NOMO-1 treated with dmso at 0.1 percent for 144 hours (cell line): Measurements from ENCODE around the gene ART5.
"Not testable (repeated sequence)": the region's sequence is repeated elsewhere in the genome, so short reads cannot be mapped to it uniquely, and the experiment has no call there.

ENCODE experiments used
- DNase-seq: peaks from one replicate; lab custom pipeline; 2025; ENCODE audit not compliant: unreplicated experiment; lab: John Stamatoyannopoulos, UW

The ART5 gene

DNA sequence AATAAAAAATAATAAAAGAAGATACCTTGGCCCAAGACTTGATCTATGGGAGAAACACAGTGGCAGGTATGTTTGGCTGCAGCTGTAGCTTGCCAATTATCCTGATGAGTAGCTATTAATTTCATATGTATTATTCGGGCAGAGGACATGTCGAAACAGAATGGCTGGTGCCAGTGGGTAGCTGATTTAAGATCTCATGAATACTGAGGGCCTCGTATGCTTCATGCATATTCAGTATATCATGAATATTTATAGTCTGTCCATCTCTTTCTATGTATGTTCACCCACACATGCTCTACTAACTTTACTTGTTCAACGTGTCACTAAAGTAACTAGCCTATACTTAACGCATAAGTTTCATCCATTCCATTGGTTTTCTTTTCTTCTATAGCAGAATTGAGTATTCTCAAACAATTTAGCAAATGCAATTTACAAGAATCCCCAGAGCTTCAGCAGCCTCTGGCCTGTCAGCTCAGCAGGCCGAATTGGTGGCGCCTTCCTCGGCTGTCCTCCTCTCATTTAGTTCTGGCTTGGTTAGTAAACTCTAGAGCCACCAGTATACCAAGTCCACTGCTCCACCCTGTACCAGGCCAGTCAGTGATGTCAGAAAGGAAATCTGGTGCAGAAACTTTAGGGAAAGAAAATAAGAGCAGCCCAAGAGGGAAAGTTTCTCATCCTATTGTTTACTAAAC, 17.9 kb downstream of the ART5 start:
- no peak for DNase-seq

DNA sequence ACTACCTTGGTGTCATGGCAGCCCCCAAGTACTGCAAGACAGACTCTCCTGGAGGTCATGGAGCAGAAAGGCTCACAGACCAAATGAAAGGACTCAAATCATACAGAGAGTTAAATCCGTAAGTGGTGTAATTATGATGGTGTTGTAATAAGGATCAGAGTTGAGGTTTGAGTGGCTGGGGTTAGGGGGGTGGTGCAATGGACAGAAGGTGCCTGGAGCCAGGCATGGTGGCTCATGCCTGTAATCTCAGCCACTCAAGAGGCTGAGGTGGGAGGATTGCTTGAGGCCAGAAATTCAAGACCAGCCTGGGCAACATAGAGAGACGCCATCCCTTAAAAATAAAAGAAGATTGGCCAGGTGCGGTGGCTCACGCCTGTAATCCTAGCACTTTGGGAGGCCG, 18.7 kb downstream of the ART5 start:
- peak; percentile 70 for DNase-seq

DNA sequence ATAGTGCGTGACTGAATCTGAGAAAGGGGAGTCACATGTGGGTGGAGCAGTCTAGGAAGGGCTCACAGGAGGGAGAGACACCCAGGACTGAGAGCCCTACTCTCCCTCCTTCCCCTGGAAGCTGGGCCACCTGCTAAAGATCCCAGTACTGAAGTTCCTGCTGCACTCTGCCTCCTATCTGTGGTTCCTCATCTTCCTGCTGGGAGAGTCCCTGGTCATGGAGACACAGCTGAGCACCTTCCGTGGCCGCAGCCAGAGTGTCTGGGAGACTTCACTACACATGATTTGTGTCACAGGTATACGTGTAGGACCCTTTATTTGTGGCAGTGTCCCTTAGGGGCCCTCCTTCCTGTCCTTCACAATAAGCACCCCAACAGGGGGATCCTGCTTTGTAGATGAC, 19.3 kb downstream of the ART5 start:
- no peak for DNase-seq

DNA sequence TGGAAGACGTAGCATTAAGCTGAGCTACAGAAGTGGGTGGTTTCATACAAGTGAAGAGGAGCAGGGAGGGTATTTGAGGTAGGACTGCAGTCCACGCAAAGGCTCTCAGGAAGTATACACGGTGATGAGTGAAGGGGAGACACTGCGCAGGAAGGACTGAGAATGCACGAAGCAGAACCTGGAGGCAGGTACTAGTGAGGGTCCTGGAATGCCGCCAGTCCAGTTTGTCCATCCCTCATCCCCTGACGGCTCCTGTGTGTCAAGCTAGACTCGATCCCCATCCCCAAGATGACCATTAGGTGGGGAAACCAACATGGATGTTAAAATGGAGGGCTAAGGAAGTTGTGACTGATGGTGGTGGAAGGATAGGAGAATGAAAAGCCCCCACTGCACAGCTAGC, 23.8 kb downstream of the ART5 start:
- DNase-seq, result no peak

DNA sequence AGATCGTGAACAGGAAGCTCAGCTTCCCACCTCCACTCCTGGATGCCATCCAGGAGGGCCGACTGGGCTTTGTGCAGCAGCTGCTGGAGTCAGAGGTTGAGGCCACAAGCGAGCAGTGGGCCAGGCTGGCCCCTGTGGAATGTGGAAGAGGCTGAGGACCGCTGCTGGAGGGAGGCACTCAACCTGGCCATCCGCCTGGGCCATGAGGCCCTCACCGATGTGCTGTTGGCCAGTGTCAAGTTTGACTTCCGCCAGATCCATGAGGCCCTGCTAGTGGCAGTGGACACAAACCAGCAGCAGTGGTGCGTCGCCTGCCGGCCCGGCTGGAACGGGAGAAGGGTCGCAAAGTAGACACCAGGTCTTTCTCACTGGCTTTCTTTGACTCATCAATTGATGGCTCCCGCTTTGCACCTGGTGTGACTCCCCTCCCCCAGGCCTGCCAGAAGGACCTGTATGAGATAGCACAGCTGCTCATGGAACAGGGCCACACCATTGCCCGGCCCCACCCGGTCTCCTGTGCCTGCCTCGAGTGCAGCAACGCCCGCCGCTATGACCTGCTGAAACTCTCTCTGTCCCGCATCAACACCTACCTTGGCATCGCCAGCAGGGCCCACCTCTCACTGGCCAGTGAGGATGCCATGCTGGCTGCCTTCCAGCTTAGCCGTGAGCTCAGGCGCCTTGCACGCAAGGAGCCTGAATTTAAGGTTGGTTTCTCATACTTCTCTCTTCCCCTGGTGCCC, 24.9 kb downstream of the ART5 start:
- DNase-seq, result no peak

DNA sequence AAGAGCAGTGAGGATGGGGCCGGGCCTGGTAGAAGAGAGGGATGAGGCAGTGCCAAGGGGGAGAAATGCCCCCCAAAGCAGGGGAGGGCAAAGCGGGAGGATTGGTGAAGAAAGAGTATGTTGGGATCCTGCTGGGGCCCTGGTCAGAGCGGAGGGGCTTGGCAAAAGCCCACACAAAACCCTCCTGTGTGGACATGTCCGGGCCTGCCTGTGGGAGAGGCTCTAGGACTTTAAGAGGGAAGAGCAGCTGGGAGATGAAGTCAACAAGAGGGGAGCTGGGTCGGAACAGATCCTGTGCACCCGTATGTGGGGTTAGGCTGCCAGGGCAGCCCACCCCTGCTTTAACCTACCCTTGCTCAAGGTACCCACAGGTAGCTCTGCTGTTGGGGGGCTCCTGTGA, 25.8 kb downstream of the ART5 start:
- no peak for DNase-seq

DNA sequence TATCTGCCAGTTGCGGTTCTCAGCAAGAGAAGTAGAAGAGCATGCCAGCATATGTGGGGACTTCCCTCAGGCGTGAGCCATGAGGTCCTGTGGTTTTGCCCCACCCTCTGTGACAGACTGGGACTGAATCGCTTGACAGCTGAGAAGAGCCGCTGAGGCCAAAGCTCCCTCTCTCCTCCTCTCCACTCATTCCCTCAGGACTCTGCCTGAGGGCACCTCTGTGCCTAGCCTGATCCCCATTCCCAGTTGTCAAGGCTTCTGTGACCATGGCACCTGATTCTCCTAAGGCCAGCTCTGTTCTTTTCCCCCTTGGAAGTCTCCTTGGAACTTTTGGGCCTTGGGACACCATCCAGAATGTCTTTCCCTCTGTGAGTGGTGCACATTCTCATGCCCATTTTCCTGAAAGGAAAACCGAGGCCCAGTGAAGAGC, 27.0 kb downstream of the ART5 start:
- peak; percentile 65 for DNase-seq

DNA sequence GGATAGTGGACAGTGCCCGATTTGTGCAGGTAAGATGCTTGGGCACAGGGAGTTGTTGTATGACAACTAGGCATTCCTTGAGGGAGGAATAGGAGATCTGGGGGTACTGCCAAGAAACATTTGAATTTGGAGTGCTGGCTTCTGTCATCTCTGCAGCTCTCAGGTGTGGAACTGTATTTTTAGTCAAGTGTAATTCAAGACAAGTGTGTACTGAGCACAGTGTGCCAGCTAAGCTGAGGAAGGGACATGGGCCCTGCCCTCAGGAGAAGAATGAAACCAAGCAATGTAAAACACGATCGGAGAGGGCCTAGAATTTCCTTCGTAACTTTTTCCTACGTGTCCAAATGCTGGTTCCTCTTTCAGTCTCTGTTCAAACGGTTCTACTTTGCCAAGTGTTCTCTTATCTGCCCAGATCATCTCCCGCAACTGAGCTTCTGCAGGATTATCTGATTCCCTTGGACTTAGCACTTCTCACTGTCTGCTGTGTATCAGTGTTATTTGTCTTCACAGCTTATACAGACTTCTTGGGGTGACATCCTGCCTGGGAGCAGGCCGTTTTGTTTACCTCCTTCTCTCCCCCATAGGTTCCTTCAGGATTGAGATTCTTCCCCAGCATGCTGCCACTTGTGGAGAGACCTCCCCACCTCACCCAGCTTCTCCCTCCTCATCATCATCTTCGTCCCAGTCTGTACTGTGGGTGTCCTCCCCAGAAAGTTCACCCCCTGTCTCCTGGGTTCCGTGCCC, 27.6 kb downstream of the ART5 start:
- DNase-seq, result peak; percentile 32

DNA sequence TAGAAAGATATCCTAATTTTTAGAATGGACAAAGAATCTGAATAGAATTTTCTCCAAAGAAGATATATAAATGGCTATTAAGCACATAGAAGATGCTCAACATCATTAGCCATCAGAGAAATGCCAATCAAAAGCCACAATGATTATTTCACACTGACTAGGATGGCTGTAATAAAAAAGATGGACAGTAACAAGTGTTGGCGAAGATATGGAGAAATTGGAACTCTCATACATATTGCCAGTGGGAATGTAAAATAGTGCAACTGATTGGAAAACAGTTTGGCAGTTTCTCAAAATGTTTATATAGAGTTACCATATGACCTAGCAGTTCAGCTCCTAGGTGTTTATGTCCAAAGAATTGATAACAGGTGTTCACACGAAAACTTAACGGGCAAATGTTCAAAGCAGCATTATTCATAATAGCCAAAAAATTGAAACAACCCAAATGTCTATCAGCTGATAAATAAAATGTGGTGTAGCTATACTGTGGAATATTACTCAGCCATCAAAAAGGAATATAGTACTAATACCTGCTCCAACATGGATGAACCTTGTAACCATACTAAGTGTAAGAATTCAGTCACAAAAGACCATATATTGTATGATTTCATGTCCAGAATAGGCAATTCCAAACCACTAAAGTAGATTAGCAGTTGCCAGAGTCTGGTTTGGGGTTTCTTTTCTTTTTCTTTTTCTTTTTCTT, 29.7 kb downstream of the ART5 start:
- no peak for DNase-seq

DNA sequence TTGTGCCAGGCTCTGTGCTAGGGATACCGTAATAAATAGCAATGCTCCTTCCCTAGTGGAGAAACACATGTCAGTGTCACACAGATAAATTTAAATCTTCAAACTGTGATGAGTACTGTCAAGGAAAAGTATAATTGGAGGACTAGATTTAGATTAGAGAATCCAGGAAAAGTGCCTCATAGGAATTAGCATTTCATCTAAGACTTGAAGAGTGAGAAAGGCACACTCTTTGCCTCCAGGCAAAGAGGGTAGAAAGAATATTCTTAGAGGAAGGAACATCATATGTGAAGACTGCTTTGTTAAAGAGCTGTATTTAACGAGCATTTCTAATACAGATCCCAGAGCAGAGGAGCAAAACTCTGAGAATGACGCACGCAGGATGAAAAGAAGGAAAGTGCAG, 30.9 kb downstream of the ART5 start:
- DNase-seq, result no peak

DNA sequence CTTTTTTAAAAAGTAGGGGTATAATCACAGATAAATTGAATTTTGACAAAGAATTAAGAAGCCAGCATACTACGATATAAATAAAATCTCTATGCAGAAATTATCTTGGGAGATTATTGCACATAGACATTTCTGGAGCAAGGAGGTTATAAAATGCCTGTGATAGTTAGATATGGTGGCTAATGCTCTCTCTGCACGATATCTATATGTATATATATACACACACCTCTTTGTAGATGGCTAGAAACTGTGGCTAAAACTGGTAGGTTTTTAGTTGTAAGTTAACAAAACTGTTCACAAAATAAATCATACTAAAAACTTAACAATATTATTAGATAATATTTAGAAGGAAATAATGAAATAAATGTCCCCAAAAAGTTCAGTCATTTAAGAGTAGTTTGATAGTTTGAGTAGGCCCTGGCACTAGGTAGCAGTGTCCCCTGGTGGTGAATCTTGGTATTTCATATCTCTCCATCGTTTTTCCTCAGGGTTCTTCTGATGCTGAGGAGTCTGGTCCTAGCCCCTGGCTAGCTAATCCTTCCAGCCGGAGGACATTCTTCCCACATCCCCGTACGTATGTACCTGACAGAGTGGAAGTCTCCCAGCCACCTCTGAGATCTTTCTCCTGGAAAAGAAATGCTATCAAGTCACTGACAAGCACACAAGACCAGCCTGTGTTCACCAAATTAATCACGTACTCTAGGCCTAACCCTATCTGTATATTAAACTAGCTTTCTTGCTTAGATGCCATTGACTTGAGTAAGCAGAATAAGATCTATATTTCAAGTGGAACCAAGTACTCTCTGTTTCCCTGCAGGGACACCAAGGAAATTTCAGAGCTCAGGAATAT, 32.2 kb downstream of the ART5 start:
- no peak for DNase-seq

DNA sequence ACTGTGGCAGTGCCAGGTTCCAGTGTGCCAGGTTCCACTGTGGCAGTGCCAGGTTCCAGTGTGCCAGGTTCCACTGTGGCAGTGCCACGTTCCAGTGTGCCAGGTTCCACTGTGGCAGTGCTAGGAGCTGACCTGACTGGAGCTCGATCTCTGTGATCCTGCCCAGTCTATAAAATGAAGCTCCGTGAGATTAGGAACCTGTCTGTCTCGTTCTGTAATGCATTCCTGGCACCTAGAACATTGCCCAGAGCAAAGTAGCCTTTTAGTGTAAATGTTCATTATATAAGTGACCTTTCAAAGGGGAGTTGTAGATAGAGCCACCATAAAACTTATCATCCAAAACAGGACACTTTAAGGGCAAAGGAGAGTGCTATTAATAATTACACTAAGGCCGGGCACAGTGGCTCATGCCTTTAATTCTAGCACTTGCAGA, 36.0 kb downstream of the ART5 start:
- DNase-seq, result no peak

DNA sequence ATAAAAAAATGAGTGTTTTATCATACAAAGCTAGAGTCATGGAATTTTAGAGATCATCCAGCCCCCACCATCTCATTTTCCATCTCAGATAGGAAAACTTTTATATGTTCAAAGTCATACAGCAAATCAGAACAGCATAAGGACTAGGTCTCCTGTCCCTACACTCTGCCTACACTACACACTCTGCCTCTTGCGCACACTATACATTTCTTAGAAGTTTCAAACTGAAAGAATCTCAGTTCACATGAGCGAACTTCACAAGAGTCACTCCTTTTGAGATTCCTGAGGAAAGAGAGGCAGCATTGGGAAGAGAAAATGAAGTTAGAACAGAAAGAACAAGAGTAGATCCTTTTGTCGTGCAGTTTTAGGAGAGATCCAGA, 36.5 kb downstream of the ART5 start:
- DNase-seq, result no peak

DNA sequence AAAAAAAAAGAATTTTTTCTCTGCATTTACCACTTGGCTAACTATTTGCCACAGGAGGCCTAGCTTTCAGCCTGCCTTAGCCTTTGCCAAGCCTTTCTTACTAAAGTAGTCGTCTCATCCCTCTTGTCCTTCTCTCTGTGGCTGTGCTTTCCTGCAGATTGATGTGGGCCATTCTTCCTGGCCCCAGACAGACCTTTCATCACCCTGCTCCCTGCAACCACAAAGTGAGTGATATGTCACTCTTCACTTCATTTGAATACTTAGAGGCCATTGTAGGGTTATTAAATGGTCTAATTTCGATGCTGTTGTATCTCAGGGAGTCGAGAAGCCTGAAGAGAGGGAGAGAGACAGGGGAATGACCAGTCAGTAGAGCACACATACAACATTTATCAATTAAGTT, 37.6 kb downstream of the ART5 start:
- DNase-seq, result no peak

DNA sequence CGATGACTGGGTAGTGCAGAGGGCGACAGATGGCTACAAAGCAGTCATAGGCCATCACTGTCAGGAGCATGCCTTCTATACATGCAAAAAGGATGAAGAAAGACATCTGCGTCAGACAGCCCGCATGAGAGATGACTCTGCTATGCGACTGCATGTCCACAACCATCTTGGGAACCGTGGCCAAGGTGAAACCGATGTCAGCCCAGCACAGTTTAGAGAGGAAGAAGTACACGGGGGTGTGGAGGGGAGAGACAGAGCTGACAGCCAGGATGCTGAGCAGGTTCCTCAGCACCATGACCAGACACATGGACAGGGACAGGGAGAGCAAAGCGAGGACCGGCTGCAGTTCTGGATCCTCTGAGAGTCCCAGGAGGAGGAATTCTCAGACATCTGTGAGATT, 41.6 kb downstream of the ART5 start:
- DNase-seq, result not testable (repeated sequence)

DNA sequence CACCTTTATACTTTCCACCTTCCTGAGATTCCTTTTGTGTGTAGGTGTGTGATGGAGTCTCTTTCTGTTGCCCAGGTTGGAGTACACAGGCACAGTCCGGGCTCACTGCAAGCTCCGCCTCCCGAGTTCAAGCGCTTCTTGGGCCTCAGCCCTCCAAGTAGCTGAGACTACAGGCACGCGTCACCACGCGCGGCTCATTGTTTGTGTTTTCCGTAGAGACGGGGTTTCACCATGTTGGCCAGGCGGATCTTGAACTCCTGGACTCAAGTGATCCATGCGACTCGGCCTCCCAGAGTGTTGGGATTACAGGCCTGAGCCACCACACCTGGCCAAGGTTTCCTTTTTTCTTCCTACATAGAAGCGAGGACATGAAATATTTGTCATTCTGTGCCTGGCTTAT, 44.0 kb downstream of the ART5 start:
- not testable (repeated sequence) for DNase-seq

DNA sequence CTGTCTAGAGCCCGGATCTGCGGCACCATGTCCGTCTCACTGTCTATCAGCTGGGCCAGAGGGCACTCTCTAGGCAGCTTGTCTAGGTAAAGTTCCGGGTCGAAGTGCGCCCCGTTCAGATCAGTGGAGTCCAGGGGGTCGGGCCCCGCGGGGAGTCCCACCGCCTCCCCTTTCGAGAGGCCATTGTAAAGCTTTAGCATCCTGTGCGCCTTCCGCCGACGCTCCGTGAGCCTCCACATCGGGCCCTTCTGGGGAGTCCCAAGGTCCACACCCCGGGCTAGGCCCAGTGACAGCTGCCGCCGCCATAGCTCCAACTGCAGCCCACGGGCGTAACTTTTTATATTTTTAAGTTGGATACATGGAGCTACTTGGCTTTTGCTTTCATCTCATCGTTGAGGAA, 50.5 kb downstream of the ART5 start:
- not testable (repeated sequence) for DNase-seq

DNA sequence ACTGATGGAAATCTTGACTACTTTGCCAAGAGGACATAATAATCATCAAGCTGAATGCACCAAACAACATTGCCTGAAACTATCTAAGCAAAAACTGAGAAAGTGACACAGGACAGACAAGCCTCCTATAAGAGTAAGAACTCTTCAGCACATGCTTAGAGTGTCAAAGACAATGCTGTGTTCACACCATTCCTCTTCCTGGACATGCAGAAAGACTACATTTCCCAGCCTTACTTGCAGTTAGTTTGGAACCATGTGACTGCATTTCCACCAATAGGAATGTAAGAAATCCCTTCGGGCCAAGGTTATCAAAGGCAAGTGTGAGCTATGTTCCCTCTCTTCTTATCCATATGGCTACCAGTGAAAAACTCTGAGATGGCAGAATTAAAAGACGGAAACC, 51.6 kb downstream of the ART5 start:
- not testable (repeated sequence) for DNase-seq

DNA sequence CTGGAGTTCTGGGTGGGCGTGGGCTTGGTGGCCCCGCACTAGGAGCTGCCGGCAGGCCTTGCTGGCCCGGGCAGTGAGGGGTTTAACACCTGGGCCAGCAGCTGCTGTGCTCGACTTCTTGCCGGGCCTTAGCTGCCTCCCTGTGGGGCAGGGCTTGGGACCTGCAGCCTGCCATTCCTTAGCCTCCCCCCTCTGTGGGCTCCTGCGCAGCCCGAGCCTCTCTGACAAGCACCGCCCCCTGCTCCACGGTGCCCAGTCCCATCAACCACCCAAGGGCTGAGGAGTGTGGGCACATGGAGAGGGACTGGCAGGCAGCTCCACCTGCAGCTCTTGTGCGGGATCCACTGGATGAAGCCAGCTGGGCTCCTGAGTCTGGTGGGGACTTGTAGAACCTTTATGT, 53.0 kb downstream of the ART5 start:
- DNase-seq, result not testable (repeated sequence)
